DMS 273 (cell line): Measurements from ENCODE around the gene COL23A1.

Experiments
- DNase-seq: peaks from one replicate; lab custom pipeline; 2025; ENCODE audit not compliant: unreplicated experiment; lab: John Stamatoyannopoulos, UW

Gene COL23A1

DNA sequence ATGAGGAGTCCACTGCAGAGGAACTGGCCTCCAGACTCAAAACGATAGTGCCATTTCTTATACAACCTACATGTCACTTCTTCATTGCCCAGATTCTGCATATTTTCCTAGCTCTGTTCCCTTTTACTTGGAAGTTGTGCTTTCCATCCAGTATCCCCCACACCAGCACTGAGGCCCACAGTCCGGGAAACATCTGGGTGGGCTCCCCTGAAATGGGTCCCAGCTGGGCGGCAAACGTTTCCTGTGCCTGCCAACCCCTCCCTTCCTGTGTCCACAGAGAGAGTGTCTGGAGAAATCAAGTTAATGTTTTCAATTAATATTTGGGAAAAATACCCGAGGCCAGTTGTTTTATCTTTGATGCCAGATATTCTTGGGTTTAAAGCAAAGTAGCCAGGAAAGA, 111.8 kb downstream of the COL23A1 start:
- DNase-seq = no peak

DNA sequence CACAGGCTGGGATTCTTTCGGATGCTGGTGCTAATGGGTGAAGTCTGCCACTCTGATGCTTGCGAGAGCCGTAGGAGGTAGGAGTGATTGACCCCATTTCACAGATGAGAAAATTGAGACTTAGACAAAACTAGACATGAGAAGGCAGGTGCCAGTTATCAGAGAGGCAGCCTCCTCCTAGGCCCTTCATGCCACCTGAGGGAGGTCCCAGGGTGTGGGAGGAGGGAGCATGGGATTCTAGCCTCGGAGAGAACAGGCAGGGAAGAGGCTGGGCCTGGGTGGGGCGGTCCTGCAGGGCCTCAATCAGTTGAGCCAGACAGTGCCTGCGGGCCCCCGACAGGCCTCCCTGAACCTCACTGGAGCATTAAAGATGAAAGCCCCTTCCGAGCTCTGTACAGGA, 112.4 kb downstream of the COL23A1 start:
- no peak for DNase-seq

DNA sequence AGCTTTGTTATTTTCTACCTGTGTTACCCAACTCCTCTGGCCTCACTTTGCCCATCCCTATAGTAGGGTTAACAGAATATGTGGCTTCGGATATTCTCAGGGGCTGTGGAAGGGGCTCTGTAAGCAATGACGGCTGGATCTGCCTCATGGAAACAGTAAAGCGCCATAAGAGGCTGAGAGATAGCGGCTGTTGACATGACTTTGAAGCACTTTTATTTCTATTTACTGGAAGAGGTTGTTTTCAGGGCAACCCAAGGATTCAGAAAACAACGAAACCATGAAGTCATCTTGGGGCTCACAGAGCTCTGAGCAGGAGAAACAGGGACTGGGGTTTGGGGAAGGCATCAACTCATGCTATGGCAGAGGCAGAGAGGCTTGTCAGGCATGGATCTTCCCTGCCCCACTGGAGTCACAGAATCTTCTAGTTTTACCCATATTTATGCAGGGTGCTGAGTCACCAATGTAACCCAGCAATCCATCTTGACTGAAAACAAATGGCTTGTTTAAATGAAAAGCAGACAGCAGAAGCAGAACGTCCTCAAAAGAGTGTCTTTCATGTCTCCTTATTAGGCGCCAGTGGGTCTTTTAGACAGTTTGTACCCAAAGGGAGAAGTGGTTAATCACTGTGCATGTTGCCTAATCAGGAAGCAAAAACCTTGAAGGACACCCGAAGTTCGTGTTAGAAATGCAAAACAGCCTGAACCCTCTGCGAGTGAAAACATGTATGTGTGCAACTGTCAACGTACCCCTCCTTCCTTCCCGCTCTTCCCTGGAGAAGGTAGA, 113.0 kb downstream of the COL23A1 start:
- no peak for DNase-seq

DNA sequence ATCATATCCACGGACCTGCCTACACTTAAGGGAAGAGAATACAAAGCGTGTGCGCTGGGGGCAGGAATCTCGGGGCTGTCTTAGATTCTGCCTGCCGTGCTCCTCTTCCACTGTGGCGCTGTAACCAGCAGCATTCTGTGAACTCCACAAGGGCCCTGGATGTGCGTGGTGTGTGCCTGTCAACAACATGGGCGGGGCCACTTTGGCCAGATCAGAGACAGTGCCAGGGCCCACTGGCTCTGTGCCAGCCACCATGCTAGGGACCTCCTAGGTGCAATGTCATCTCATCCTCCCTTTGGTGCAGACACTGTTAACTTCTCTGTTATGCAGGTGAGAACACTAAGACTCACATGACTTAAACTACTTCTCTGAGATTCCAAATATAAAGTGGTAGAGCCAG, 113.7 kb downstream of the COL23A1 start:
- no peak for DNase-seq

DNA sequence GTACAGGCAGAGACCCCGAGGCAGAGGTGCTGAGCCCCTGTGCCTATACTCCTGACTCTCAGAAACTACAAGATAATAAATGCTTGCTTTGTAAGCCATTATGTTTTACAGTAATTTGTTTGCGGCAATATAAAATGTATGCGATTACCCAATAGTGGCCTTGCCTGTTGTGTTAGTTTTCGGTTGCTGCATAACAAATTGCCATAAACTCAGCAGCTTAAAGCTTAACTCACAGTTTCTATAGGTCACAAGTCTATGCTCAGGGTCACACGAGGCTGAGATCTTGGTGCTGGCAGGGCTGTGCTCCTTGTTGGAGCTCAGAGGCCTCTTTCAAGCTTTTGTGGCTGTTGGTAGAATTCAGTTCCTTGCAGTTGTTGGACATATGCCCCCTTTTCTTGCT, 114.8 kb downstream of the COL23A1 start:
- DNase-seq = no peak

DNA sequence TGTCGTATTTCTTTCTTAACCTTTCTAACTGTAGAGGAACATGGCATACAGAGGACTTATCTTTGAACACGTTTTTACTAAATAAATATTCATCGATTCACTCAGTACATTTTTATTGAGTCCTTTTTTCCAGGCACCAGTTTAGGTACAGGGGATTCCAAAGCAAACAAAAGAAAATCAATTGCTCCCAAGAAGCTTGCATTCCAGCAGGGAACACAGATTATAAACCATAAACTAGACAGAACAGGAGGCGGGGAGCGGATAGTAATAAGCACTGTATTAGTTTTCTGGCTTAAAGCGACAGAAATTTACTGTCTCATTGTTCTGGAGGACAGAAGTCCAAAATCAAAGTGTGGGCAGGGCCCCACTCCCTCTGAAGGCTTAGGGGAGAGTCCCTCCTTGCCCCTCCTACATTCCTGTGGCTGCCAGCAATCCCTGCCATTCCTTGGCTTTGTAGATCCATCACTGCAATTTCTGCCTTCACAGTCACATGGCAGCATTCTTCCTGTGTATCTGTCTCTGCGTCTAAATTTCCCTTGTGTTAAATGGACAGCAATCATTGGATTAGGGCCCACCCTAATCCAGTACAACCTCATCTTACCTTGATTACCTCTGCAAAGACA, 115.5 kb downstream of the COL23A1 start:
- DNase-seq = no peak

DNA sequence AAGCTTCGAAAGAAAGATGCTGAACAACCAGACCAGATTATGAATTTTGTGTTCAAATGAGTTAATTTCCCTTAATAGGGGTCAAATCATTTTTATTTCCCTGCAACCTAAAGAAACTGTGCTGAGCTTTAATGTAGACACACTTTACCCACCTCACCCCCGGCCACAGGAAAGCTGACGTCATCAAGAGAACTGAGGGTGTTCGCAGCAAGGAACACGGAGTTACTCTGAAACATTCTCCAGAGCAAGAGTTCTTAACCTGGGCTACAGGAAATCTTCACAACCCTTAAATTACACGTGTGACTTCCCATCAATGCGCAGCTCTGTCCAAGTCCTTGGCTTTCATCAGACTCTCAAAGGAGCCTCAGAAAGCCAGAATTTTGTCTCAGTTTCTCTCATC, 116.3 kb downstream of the COL23A1 start:
- no peak for DNase-seq

DNA sequence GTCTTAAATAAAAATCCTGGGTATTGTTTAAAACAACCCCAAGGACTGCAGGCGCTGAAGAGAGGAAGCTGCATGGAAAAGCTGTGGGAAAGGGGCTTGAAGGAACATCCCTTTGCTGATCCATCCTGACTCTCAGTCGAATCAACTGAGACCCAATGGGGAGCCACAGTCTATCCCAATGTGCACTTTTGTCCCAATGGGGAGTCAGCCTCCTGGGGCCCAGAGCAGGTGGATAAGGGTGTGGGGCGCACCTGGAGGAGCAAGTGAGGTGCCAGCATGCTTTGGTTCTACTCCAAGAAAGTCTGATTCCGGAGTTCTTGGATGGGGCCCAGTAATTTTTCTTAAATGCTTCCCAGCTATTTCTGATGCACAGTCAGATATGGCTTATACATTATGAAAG, 118.1 kb downstream of the COL23A1 start:
- no peak for DNase-seq

DNA sequence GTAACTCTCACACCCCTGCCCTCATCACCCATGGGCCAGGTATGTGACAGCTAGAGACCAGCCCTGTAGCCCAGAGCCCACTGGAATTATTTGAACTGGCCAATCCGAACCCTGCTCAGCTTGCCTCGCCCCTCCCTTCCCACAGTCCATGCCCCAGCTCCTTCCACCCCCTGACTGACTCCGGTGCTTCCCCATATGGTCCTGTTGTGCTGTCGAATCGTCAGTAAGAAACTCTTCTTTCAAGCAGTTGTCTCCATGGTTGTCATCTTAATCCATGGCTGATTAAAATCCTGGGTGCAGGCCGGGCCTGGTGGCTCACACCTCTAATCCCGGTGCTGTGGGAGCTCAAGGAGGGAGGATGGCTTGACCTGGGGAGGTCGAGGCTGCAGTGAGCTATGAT, 118.5 kb downstream of the COL23A1 start:
- DNase-seq = no peak

DNA sequence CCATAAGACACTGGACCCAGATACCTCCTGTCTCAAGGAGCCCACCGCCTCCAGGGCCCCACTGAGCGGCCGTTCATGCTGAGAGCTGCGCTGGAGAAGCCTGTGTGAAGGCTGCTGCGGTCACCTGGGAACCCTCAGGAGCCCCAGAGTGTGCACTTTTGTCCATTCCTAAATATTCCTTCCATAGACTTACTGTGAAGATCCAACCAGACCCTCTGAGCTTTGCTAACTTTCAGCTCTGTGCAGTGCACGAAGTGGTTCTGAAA, 119.5 kb downstream of the COL23A1 start:
- no peak for DNase-seq

DNA sequence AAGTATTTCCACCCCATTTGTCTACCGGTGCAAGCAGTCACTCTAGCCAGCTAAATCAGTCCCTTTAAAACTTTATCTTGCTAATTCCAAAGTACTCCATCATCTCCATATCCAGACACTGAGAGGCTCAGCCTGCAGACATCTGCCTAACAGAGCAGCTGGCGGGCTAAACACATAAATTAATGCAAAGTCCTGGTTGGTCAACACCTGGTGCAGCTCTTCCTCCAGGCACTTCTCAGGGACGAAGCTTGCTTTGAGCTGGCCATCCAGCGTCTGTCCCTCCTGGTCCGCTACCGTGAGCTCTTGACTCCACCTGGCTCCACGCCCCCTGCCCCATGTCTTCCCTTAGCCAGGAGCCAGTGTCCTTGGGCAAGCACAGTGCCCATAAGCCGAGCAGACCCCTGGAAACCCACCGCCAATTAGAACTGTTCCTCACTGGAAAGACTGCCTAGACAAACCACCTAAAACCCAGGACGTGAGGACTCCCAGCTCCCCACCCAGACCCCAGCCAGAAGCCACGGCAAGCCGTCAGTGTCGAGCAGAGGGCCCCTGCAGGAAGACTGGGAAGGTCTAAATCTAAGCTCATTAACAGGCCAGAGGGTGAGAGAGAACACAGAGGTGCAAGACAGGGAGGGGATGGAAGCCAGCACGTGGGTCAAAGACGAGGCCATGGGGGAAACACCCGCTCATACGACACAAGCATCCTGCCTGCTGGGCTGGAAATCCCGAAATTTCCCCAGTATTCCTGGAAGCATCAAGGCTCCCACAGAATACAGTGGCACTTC, 120.0 kb downstream of the COL23A1 start:
- peak; percentile 37 for DNase-seq

DNA sequence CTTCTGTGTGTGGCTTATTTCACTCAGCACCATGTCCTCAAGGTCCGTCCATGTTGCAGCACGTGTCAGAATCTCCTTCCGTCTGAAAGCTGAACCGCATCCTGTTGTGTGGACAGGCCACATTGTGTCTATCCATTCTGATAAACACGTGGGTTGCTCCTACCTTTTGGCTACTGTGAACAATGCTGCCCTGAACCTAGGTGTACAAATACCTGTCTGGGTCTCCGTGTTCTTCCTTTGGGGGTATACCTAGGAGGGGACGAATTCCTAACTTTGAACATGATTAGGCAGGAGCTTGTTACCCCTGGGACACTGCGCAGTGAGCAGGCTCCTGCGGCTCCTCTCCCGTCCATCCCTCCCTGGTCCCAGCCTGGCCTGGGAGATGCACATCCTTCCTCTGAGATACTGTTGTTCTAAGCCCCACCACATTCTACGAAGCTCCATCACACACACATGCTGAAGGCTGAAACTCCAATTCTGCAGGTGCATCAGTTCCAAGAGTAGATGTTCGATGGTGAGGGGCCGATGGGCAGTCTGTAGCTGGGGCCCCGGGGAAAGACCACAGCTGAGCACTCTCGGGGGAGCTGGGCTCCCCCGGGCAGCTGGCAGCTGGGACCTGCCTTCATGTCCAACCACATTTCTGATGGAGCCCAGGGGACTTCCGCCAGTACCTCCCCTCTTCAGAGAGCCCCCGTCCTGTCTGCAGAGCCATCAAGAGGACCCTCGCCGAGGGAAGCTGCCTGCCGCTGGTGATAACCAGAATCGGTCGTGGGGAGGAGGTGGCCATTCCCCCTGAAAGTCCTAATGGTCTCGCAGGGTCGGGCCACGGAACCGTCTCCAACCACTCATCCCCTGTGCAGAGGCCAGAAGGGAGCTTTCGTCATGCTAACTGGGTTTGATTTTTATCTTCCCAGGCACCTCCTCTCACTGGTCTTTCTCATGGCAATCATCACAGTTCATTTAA, 120.9 kb downstream of the COL23A1 start:
- no peak for DNase-seq

DNA sequence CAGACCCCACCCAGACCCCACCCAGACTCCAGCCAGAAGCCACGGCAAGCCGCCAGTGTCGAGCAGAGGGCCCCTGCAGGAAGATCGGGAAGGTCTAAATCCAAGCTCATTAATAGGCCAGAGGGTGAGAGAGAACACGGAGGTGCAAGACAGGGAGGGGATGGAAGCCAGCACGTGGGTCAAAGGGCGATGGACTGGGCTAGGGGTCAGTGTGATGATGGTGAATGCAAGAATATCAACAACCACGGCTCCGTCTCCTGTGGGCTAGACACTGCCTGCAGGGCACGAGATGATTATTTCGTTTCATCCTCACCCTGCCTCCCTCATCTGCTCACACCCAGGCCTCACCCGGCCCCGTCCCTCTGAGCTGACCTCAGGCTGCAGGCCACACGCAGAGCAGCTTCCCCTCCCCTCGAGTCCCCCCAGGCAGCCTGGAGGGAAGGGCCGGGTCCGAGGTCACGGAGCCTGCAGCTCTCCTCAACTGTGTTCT, 122.0 kb downstream of the COL23A1 start:
- DNase-seq = no peak

DNA sequence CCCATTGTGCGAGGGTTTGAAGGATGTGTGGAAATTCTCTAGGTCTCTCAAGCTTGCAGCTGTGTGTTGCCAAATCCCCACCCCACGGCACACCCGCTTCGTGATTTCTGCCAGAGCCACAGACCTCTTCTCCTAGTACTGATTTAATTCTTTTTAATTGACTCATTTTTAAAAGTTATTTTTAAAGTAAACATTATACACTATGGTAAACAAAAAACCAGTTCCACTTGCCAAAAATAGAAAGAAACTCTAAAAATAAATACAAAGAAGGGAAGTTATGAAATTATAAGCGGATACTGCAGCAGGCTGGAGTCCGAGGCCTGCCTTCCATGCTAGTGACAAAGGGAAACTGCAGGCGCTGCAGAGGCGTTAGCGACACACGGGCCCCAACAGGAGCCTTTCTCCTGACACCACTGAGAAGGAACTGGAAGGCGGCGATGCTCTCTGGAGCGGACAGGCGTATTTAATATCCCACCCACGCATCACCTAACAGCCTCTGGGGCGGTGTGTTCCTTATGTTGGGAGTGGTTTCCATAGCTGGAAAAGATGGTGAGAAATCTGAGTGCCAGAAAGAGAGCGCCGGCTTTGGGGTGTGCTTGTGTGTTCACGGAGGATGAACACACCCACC, 122.5 kb downstream of the COL23A1 start:
- DNase-seq = no peak

DNA sequence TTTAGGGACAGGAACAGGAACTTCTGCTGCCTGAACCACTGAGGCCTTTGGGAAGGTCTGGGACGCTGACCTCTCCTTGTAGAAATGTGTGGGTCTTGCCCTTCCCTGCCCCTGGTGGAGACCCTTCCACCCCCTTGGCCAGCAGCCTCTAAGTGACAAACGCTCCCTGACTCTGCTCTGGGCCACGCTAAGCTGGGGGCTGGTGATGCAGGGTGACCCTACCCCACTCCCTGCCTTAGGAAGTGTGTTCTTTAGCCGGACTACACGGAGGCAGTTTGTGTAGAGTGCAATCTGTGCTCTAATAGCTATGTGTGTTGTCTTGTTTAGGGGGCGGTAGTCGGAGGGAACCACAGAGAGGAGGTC, 123.0 kb downstream of the COL23A1 start:
- DNase-seq = no peak

DNA sequence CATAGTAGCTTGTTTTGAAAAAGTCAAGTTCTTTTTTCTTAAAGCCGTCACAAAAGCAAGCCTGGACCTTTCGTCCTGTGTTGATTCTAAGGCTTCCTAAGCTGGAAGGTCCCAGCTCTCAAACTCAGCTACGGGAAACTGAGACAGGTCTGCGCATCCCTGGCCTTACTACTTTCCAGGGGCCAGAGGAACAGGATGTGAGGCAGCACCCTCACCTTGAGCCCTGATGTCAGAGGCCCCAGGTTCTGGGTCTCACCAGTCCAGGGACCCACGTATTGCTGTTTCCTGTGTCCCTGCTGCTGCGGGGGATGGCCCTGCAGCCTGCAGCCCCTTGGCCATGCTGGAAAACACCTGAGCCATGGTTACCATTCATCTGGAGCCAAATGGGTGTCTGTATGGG, 123.9 kb downstream of the COL23A1 start:
- DNase-seq = no peak

DNA sequence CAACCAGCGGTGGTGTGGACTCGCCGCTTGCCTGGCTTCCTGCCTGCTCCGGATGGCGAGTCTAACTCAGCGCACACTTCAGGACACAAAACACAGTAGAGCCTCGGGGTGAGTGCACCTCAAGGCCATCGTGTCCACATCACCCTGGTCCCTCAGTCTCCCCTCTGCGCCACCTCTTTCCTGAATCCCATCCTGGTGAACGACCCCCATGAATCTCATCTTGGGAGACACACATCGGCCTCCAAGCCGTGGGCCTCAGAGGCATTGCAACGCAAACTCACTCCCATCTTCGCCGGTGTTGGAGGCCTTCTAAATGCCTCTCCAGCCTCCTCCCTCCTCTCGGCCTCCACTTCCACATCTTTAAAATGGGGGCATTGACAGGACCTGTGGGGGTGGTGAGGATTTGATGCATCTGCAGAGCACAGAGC, 124.3 kb downstream of the COL23A1 start:
- no peak for DNase-seq

DNA sequence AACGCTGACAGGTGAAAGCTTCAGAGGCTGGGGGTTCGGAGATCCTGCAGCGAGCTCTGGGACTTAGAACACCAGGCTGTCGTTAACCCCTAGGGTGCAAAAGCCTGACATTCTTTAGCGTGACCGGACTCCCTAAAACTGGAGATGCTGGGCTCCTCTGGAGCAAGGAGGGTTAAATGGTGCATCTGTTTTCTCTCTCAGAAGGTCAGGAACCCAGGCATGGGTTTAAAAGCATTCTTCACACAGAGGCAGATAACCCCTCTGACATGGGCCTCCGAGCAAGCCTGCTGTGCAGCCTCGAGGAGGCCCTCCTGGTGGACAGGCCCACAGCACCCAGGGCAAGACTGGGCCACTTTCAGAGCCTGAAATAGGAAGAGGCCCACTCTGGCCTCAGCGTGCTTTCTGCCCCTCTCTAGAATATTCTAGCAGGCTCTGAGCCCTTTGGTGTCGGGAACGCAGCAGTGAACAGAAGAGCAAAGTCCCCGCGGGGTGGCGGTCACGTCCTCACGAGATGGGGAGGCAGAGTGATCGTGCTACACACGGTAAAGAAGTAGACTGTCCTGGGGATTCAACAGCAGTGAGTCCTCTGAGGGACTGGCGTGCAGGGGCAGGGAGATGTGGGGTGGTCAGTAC, 124.8 kb downstream of the COL23A1 start:
- no peak for DNase-seq

DNA sequence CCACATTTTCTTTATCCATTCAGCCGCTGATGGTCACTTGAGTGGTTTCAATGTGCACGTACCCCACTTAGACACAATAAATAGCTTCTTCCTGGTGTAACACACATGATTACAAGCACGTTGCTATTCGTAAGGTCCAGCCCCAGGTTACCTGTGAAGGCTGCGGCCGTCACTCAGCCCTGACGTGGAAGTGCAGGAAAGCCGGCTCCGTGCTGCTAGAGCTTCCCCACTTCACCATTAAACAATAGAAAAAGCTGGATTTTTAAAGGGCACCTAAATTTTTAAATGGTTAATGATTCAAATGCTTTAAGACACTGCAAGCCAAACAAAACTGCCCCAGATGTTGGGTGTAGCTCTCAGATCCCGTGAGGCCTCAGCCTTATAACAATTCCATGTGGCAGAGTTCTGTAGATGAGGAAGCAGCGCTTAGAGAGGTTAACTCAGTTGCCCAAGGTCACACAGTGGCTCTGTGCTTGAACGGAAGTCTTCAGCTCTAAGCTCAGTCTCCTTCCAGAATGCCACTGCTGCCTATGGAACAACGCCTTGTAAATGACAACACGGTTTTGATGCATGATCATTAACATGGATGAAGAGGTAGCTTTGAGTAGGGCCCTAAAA, 125.7 kb downstream of the COL23A1 start:
- DNase-seq = no peak
